Central memory CD4-positive, alpha-beta T cell (primary cell): ENCODE data around the gene ENO1.

ENCODE experiments used
- DNase-seq: peaks from one replicate; pipeline ENCODE4 v3.0.0; 2022

The ENO1 gene

DNA sequence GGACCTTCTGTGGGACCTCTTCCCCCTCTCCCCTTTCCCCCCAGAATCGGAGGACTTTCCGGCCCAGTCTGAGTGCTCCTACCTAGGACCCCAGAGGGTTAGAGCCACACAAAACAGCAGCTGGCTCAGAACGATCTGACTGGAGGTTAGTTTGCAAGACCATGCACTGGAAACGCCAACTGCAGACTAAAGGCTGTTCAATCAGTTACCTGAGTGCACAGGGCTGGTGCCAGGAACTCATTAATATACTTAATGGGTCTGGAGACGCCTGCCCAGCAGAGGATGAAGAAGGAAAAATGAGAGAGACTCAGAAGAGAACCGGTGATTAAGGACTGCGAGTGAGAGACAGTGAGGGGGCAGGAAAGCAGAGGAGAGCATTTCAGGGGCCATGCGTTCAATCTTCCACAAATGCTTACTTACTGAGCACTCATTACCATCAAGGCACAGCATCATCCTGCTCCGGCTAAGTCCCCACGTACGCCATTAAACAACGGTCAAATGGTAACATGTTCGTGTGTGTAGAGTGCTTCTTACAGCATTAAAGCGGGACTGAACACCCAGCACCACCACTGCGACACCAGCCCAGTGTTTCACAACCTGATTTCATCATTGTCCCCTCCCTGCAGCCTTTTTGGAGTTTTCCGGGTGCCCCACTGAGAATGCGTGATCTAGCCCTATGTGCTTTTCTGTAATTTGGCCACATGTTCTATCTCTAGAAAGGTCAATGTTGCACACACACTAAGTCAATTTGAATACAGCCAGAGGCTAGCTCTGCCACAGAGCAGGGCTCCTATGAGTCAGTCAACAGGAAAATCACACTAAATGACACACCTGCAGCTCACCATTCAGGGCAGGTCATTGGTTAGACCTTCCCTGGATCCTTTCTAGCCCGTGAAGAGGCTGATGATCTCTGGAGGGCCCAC, 7.6 kb downstream of the ENO1 start:
- no peak for DNase-seq

DNA sequence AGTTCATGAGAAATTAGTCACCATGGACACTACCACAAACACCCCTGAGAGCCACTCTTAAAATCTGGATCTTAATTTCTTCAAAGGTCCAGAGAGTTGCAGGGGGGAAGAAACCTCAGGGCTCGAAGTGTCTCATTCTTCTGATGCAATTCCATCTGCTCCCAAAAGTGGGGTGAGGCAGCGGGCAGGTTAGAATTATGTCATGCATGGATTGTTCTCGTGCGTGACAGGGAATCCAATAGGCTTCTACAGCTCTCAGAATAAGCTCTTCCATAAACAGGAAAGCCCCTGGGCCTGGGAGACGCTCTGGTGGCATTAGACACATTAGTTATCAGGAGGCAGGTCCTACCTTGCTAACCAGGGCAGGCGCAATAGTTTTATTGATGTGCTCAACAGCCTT, 8.4 kb downstream of the ENO1 start:
- no peak for DNase-seq

DNA sequence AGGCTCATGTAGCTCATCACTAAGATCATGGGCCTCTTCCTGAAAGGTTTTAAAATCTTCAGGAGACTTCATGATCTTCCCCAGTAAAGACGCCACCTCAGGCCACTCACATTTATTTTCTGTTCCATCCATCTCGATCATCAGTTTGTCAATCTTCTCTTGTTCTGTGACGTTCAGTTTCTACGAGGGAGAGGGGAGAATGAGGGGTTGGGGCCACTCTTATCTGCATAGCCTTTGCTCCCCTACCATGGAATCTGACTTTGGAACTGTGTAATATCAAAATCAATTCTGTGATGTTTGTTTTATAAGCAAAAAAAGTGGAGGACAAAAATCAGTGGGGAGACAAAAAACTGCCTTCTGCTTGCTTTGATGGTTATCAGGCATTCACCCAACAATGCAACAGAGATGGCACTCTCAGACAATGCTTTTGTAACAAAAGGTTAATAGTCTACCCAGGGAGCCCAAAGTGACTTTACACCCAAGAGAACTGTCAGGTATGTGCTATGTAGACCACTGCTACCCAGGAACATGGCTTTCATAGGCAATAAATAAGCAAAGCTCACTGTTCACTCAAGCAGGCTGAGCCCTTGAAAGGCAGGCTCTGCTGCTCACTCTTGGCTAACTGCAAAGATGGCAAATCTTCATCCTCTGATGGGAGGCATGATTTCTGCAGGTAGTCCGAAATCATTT, 10.5 kb downstream of the ENO1 start:
- no peak for DNase-seq

DNA sequence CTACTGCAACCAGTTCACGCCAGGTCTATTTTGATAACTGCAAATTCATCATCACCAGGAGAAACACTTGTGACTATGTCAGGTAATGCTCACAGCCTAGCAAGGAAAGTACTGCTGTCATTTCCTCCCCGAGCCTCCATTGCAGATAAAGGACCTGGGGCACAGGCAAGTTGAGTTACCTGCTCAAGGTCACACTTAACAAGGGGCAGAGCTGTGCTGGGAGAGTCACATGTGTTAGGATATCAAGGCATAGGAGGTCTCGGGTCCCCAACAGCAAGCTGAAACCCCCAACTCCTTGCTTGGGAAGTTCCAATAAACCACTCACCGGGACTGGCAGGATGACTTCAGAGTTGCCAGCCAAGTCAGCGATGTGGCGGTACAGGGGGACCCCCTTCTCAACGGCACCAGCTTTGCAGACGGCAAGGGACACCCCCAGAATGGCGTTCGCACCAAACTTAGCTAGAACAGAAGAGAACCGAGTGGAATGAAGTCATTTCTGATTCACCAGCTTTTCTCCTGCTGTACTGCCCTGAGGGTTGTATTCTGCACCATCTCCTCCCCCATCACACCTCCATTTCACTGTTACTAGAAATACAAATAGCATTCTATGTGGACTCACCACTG, 11.6 kb downstream of the ENO1 start:
- DNase-seq: no peak

DNA sequence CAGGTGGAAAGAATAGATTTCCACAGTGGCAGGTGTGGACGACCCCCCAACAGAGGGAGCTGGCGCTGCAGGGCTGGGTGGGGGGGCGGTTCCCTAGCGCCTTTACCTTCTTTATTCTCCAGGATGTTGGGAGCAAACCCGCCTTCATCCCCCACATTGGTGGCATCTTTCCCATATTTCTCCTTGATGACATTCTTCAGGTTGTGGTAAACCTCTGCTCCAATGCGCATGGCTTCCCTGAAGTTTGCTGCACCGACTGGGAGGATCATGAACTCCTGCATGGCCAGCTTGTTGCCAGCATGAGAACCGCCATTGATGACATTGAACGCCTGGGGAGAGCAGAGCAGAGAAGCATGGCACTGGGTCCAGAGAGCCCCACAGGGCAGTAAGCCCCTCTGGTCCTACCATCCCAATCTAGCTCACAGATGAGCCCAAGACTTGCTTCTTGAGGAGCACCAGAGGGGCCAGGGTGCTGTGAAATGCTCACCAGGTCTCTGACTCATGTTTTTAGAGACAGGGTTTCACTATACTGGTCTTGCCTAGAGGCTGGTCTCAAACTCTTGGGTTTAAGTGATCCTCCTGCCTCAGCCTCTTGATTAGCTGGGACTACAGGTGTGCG, 12.2 kb downstream of the ENO1 start:
- DNase-seq: no peak

DNA sequence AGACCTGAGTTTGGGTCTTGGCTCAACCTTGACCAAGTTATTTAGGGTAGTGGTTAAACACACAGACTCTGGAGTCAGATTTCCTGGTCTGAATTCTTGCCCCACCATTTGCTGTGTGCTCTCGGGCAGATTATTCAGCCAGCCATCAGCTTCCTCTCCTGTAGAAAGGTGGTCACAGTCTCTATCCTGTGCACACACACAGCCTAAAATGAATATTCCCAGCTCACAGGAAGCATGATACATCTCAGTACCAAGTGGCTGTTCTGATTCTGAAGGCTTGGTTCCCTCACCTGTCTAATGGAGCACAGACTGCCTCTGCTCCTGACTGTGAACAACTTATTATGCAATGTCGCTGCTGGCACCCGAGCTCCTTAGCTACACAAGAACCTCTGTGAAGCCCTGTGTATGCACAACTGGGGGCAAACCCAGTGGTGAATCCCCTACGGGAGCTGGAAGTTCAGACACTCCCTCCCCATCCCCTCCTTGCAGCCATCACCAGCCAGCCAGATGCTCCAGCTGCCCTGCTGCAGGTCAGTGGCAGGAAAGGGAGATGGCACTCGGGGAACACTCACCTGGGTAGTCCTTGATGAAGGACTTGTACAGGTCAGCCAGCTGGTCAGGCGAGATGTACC, 13.7 kb downstream of the ENO1 start:
- DNase-seq: no peak

DNA sequence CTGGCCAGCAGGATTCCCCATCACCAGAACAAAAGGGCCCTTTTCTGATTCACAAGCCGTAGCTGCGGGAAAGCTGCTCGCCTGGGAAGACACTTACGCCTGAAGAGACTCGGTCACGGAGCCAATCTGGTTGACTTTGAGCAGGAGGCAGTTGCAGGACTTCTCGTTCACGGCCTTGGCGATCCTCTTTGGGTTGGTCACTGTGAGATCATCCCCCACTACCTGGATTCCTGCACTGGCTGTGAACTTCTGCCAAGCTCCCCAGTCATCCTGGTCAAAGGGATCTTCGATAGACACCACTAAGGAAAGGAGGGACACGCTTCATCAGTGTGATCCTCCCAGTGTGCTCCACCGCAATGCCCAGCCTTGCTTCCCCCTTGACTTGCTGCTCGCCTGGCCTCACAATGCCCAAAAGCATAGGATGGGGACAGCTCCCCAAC, 14.7 kb downstream of the ENO1 start:
- no peak for DNase-seq

DNA sequence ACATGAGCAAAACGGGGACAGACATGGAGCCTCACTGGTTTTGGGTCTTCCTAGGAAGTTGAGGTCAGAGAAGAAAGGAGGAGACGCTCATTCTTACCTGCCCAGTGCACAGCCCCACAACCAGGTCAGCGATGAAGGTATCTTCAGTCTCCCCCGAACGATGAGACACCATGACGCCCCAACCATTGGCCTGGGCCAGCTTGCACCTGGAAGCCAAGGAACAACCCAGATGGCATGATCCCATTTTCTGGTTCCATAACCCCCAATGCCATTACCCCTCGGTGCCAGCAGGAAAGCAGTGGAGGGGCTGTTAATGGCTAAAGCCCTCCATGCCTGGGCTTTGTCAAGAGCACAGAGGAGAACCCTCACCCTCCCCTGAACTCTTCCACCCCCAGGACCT, 15.3 kb downstream of the ENO1 start:
- DNase-seq: no peak

DNA sequence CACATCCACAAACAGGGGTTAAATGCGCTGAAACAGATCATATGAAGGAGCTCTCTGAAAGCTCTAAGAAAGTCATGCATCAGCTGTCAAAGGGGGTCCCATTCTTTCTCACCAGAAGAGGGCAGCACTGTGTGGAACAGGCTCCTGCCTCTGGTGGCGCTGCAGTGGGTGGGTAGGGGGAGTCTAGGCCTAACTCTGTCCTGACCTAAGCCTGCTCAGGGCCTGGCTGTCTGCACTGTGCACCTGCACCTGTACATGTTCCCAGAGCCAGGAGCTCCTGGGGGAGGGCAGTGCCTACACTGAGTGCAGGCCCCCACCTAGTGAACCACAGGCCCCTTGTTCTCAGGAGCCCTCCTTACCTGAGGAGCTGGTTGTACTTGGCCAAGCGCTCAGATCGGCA, 16.0 kb downstream of the ENO1 start:
- DNase-seq: no peak

DNA sequence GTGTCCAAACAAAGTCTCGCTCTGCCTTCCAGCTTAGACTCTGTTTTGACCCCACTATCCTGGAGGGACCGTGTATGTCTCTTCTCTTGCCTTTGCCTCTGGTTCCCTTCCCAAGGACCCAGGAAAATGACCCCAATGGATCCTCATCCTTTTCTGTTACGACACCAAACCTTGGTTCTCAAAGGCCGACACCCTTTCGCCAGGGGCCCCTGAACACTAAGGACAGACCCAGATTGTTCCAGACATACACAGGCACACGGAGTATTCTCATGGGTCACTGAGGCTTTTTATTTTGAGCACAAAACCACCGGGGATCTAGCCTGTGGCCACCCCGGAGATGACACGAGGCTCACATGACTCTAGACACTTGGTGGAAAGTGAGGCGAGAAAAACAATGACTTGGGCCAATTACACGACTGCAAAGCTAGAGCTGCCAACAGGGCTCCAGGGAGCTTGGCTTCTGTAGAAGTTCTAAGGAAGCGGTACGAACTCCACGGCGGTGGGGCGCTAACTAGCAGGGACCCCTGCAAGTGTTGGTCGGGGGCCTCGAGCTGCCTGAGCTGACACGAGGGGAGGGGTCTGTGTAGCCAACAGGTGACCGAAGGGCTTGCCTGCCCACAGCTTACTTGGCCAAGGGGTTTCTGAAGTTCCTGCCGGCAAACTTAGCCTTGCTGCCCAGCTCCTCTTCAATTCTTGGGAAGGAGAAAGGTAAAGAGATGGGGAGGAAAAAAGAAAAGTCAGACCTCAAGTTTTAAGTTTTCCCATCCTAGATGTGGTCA, 17.6 kb downstream of the ENO1 start:
- no peak for DNase-seq

DNA sequence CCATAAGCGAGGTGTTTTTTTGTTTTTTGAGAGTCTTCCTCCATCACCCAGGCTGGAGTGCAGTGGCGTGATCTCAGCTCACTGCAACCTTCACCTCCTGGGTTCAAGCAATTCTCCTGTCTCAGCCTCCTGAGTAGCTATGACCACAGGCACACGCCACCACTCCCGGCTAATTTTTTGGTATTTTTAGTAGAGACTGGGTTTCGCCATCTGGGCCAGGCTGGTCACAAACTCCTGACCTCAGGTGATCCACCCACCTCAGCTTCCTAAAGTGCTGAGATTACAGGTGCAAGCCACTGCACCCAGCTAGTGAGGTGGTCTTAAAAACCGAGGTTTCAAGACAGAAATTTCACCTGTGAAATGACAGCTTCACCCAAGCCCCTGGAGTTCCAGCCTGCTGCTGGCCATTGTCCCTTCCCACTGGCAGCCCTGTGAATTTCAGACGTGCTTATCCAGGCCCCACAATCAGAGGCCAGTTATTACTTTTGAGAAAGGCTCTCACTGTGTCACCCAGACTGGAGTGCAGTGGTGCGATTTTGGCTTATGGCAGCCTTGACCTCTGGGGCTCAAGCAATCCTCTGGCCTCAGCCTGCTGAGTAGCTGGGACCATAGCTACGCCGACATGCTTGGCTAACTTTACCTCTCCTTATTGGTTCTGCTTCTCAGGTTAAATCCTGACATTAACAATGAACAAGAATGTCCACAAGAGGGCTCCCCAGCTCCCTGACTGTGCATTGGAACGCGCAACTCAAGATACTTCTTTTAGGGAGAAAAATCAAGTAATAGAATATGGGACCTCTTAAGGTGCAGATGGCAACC, 19.4 kb downstream of the ENO1 start:
- peak; percentile 50 for DNase-seq

DNA sequence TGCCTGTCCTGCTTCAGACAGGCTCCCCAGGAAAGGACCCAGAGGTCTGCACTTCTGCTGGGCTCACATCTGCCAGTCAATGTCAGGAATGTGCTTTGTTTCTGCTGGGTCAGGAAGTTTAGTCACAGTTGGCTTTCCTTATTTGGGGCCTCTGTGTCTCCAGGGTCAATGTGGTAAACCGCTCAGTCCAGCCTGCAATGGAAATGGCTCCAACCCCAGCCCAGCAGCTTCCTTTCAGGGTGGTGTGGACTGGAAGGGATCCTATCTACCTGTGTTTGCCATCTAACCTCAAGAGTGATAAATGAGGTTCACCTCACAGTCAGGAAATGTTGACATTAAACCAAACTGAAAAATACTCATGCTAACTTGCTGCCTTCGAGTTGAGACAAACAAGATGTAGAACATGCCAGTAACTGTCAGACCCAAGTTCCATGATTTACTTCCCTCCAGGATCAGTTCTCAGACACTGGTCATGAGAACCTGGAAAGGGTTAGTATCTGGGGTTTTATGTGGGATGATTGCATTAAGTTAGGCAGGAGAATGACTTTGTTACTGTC, 20.3 kb downstream of the ENO1 start:
- DNase-seq: no peak

DNA sequence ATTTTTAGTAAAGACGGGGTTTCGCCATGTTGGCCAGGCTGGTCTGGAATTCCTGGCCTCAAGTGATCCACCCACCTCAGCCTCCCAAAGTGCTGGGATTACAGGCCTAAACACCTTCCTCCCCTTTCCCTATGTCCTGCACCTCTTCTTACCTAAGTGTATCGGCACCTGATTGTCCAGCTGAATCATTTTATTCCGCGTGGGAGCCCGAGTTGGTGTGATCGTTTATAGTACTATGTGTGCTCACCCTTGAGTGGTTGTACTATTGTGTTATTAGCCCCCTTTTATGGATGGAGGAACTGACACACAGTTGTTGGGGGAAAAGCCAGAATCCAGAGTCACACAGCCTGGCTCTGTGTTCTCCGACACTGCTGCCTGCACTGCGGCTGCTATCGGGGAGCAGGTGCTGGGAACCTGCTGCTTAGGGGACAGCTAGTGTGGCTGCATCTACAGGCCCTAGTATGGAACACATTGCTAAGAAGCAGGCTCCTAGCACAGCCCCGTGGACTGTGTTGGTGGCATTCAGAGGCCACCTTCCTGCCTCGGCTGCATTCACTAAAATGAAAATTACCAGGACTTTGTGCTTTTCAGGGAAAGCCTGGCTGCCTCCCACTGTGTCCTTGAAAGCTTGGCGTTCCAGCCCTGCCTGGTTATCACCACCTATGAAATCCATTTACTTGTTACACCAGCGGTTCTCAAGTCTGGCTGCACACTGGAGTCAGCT, 21.6 kb downstream of the ENO1 start:
- DNase-seq: no peak

DNA sequence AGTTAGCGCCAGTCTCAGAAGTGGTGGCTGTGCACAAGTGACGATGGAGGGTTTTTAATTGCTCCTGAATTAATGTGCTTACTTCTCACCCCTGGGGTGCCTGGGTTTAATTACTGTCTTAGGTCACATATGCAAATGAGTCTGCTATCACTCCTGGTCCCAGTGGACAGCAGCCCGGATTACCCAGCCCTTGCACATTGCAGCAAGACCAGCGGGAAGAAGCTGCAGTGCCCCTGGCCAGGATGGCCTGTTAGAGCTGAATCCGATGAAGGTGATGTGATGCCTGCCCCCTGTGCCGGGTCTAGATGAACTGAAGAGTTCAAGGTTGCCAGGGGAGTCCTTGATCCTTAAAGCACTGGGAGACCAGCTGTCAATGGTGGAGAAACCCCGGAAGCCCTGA, 24.2 kb downstream of the ENO1 start:
- DNase-seq: no peak

DNA sequence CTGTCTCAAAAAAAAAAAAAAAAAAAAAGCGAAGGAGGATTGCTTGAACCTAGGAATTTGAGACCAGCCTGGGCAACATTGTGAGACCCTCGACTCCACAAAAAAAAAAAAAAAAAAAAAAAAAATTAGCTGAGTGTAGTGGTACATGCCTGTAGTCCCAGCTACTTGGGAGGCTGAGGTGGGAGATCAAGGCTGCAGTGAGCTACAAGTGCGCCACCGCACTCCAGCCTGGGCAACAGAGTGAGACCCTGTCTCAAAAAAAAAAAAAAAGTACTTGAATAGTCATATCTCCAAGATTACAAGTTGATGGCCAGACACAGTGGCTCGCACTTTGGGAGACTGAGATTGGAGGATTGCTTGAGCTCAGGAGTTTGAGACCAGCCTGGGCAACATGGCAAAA, 27.4 kb downstream of the ENO1 start:
- DNase-seq: no peak

DNA sequence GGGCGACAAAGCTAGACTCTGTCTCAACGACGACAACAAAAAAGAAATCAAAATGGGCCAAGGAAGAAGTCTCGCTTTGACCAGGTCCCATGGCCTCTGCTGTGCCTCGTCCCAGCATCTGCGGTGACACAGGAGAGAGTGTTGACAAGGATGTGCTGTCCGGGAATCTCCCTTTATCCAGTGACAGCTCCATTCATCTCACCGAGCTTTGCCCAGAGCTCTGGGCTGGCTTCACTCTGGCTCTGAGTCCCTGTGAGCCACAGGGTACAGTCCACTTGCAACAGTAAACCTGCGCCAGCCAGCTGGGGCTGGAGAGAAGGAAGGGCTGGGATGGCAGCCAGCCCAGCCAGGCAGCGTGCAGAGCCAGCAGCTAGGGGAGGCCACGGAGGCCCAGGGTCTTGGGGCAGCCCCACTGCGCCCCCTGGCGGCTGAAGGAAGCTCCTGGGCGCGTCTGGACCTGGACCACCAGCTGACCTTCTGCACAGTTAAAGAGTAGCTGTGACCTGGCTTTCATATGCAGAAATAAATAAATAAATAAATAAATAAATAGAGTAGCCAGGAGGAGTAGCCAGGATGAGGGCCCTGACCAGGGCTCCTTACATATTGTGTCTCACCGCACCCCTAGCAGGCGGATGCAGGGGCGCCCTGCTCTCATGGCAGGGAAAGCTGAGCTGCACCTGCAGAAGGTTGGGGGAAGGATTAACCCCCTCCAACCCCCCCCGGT, 29.7 kb downstream of the ENO1 start:
- peak; percentile 50 for DNase-seq

DNA sequence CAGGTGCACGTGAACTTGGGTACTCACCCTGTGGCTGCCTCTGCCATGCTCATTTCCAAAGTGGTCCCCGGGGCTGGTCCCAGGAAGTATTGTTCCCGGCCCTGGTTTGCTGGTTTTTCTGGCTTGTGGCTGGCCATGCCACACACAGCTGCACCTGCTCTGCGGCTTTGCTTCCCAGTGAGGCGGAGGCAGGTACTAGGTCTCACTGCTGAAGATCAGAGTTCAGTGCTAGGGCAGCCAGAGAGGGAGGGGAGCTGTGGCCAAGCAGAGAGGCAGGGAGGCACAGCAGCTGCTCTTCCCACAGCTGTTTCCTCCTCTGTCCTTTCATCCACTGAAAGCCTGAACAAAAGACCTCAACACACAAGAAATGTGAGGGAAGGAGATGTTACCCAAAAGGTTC, 30.5 kb downstream of the ENO1 start:
- DNase-seq: no peak

DNA sequence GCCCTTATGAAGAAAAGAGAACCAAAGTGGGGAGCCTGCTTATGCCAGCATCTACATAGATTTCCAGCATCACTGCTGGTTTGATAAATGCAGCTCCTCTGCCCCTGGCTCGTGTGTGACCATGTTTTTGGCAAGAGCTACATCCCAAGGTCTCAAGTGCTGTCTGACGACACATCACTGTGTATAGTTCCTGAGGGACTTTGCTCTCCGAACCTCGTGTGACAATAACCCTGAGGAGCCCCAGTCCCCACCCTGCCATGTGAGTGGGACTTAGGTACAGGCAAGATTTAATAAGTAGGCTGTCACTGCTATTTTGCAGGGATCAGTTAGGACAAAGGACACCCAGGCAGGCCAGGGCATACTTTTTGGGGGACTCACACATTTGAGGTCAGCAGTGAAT, 32.2 kb downstream of the ENO1 start:
- DNase-seq: no peak
